Retinal pigment epithelial cell (primary cell): ENCODE data around the gene SSR1.
"Not testable (repeated sequence)": the region's sequence is repeated elsewhere in the genome, so short reads cannot be mapped to it uniquely, and the experiment has no call there.

Experiments
- DNase-seq: peaks from one replicate; pipeline ENCODE4 v3.0.0-alpha.2; 2010; ENCODE audit warnings: low read depth
- H3K4me3 ChIP-seq: 2 replicates; pipeline ENCODE4 v1.5.1; 2011; ENCODE audit warnings: mild to moderate bottlenecking, low read length, control low read depth, moderate library complexity
- CTCF ChIP-seq: conservative IDR thresholded peaks from 2 replicates; pipeline ENCODE4 v1.5.1; 2011; ENCODE audit warnings: low read depth, low read length, control low read depth, inconsistent platforms

SSR1 gene

GRCh38 chr6:7285416-7285815 is 27.6 kb downstream of the SSR1 start:
- DNase-seq = no peak
- no peak overlapping the region for H3K4me3 ChIP-seq
- no peak for TF ChIP-seq CTCF

GRCh38 chr6:7283676-7284075 is 29.3 kb downstream of the SSR1 start:
- TF ChIP-seq CTCF = no peak
- H3K4me3 ChIP-seq = no peak overlapping the region
- no peak for DNase-seq

- no peak for DNase-seq
- H3K4me3 ChIP-seq = no peak overlapping the region
- no peak for TF ChIP-seq CTCF
Observed at GRCh38 chr6:7282097-7282906, 30.7 kb downstream of the SSR1 start.

- no peak overlapping the region for H3K4me3 ChIP-seq
- DNase-seq = no peak
- TF ChIP-seq CTCF = no peak
Observed at GRCh38 chr6:7276199-7276524, 36.8 kb downstream of the SSR1 start.

GRCh38 chr6:7274525-7274924 is 38.5 kb downstream of the SSR1 start:
- not testable (repeated sequence) for DNase-seq, H3K4me3 ChIP-seq

GRCh38 chr6:7273709-7274108 is 39.3 kb downstream of the SSR1 start:
- DNase-seq = no peak
- no peak for TF ChIP-seq CTCF
- no peak overlapping the region for H3K4me3 ChIP-seq

- no peak for TF ChIP-seq CTCF
- H3K4me3 ChIP-seq = no peak overlapping the region
- DNase-seq = no peak
Observed at GRCh38 chr6:7271205-7271534, 41.8 kb downstream of the SSR1 start.
